SK-N-SH treated with all-trans-retinoic acid at 6 μM for 48 hours (cell line): ENCODE results near the gene PGAM5.

Experiments
- ARNTL ChIP-seq: fragments of 450-650 bp; formaldehyde crosslinking; IDR thresholded peaks from 2 replicates; pipeline ENCODE4 v1.5.0; 2020; ENCODE audit warnings: low read depth, mild to moderate bottlenecking, moderate library complexity, borderline replicate concordance
- BACH2 ChIP-seq: fragments of 250-450 bp; sonication (Bioruptor Pico); IDR thresholded peaks from 2 replicates; pipeline ENCODE4 v1.9.0; 2021; ENCODE audit warnings: mild to moderate bottlenecking, borderline replicate concordance
- CREB5 ChIP-seq: fragments of 250-450 bp; sonication (Bioruptor Pico); IDR thresholded peaks from 2 replicates; pipeline ENCODE4 v1.5.1; 2020; ENCODE audit warnings: low read depth, mild to moderate bottlenecking, moderate library complexity
- ESRRG ChIP-seq: fragments of 250-450 bp; sonication (Bioruptor Pico); IDR thresholded peaks from 2 replicates; pipeline ENCODE4 v1.6.1; 2021; ENCODE audit warnings: mild to moderate bottlenecking
- PATZ1 ChIP-seq: fragments of 250-450 bp; sonication (Bioruptor Pico); IDR thresholded peaks from 2 replicates; pipeline ENCODE4 v1.8.0; 2020; ENCODE audit warnings: mild to moderate bottlenecking, moderate library complexity, borderline replicate concordance
- PPARA ChIP-seq: fragments of 250-450 bp; sonication (Bioruptor Pico); IDR thresholded peaks from 2 replicates; pipeline ENCODE4 v1.5.0; 2020; ENCODE audit warnings: mild to moderate bottlenecking, borderline replicate concordance
- RARB ChIP-seq: fragments of 250-450 bp; sonication (Bioruptor Pico); IDR thresholded peaks from 2 replicates; pipeline ENCODE4 v1.8.0; 2021; ENCODE audit warnings: mild to moderate bottlenecking, moderate library complexity
- TCF4 ChIP-seq: fragments of 250-450 bp; sonication (Bioruptor Pico); IDR thresholded peaks from 2 replicates; pipeline ENCODE4 v1.8.0; 2021; ENCODE audit warnings: mild to moderate bottlenecking, moderate library complexity, borderline replicate concordance
- TOX ChIP-seq: fragments of 250-450 bp; sonication (Bioruptor Pico); IDR thresholded peaks from 2 replicates; pipeline ENCODE4 v1.8.0; 2021; ENCODE audit warnings: mild to moderate bottlenecking, moderate library complexity, borderline replicate concordance
- ZFP3 ChIP-seq: fragments of 250-450 bp; sonication (Bioruptor Pico); IDR thresholded peaks from 2 replicates; pipeline ENCODE4 v1.5.0; 2020; ENCODE audit warnings: mild to moderate bottlenecking, moderate library complexity
- ZFP30 ChIP-seq: fragments of 450-650 bp; formaldehyde crosslinking; IDR thresholded peaks from 2 replicates; pipeline ENCODE4 v1.5.0; 2022; ENCODE audit warnings: mild to moderate bottlenecking, moderate library complexity
- ZNF8 ChIP-seq: fragments of 450-650 bp; formaldehyde crosslinking; IDR thresholded peaks from 2 replicates; pipeline ENCODE4 v1.5.0; 2020; ENCODE audit warnings: mild to moderate bottlenecking, moderate library complexity

- no peak for TF ChIP-seq ZFP3 (CRISPR knock-in tag)
- TF ChIP-seq ARNTL (CRISPR knock-in tag) = no peak
- TF ChIP-seq ZNF8 (CRISPR knock-in tag) = no peak
- no peak for TF ChIP-seq RARB
- TF ChIP-seq PATZ1 (CRISPR knock-in tag) = no peak
- TF ChIP-seq BACH2 (CRISPR knock-in tag) = no peak
- TF ChIP-seq ZFP30 (CRISPR knock-in tag) = no peak
- no peak for TF ChIP-seq PPARA
- no peak for TF ChIP-seq TOX (CRISPR knock-in tag)
- no peak for TF ChIP-seq CREB5 (CRISPR knock-in tag)
- no peak for TF ChIP-seq TCF4 (CRISPR knock-in tag)
- TF ChIP-seq ESRRG = no peak
These were observed 12.3 kb upstream of the PGAM5 start for GRCh38 chr12:132698341-132698740.
